Stimulated activated CD8-positive, alpha-beta memory T cell treated with anti-CD3 and anti-CD28 coated beads, Interleukin-4, amount 100 ng/mL, for 24 hours (primary cell): ENCODE results near the gene PKP4.

Source experiments
- DNase-seq: peaks from one replicate; pipeline ENCODE4 v3.0.0-alpha.2; 2020; ENCODE audit warnings: low read depth

Gene PKP4

GRCh38 chr2:158598862-158599517 is 142.2 kb downstream of the PKP4 start:
- no peak for DNase-seq

GRCh38 chr2:158599609-158600008 is 142.9 kb downstream of the PKP4 start:
- DNase-seq, result no peak

DNA sequence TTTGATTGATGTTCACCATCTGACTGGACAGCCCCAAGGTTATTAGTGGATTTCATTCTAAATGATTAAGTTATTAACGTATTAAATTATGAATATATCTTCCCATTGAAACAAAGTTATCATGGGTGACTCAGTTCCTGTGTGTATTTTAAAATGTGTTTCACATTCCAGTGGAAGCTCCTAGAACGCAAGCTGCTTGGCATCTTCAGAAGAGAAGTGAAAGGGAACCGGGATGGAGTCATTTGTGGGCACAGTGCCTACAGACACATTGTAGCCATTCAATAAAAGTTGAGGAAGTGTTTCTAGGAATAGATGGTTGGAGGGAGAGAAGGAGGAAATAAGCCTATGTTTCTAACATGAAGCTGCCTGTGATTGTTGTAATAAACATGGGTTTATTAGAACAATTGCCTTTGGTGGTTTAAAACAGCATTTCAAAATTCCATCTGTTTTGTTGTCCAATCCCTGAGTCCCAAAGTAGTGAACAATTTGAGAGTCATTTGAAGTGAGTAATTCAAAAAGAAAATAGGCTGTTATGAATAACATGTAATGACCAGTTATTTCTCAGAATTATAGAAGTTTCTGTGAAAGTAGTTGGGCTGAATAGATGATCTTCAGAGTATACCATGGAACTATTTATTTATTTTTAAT is 143.5 kb downstream of the PKP4 start:
- no peak for DNase-seq

- no peak for DNase-seq
These were observed 145.3 kb downstream of the PKP4 start for GRCh38 chr2:158602027-158602426.

GRCh38 chr2:158603205-158603604 is 146.5 kb downstream of the PKP4 start:
- no peak for DNase-seq

GRCh38 chr2:158603986-158604385 is 147.2 kb downstream of the PKP4 start:
- DNase-seq, result no peak

- no peak for DNase-seq
These were observed 153.3 kb downstream of the PKP4 start for GRCh38 chr2:158610059-158610458.

- no peak for DNase-seq
These were observed 159.8 kb downstream of the PKP4 start for GRCh38 chr2:158616480-158617000.

DNA sequence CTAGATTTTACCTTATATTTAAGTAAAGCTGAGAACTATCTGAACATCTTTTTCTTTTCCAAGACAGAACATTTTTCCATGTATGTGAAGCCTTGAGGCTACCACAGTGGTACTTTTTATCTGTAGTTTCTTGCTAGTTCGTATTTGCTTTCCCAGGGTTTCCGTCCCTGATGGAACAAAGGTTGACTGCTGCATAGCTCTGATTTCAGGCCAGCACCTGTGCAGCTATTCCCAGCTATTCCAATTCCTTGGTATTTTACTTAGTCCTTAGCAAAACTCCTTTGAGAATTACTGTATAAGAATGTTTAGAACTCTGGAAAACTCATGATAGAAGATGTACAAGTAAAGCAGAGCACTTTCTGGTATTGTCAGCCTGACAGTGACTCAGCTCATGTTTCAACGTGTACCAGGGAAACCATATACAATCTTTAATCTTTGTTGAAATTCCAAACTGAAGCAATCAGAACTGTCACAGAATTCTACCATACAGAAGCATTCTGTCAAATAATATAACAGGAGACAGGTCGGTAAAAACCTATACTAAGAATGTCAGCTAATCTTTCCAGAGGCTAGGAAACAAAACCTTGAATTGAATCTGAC is 162.2 kb downstream of the PKP4 start:
- no peak for DNase-seq

GRCh38 chr2:158619496-158619895 is 162.7 kb downstream of the PKP4 start:
- DNase-seq, result no peak

- DNase-seq, result no peak
These were observed 163.9 kb downstream of the PKP4 start for GRCh38 chr2:158620656-158621055.

DNA sequence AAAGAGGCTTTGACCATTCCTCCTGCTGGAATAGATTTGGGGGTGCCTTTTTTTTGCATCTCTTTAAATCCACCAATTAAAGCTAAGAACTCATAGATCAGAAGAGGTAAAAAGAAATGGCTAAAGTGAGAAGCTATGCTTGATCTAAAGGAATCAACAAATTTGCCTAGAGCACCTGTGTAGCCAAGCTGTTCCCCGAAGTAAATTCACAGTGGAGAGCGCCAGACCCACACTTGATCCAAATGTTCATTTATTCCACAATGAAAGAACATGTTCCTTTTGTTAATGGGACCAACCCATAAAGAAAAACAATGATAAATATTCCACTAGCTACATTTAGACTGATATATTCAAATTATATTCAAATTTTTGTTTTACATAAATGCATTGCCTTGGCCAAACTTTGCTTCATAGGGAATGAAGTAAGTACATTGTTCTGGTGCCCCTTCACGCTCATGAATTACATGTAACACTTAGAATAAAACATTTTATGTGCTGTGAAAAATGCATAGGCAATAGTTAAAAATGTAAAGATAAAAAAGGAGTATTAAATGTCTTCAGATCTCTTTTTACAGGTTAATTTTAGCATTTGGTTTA is 167.4 kb downstream of the PKP4 start:
- DNase-seq, result no peak

GRCh38 chr2:158624961-158625360 is 168.2 kb downstream of the PKP4 start:
- DNase-seq, result no peak

DNA sequence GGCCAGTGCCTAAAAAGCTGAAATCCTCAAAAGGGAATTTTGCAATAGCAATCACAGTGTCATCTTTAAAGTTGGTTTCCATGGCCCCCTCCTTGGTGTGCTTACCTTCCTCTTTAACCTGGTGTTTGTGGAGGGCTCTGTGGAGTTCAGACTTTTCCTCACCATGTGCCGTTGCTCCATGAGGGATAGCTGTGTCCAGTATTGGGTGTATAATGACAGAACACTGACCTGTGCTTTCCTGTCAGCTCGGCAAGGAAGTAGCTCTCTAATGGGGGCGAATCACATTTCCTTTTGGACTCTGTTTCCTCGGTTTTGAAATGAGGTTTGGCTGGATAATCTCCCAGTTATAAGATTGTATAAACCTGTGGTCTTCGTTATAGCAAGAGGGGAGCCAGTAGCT is 172.4 kb downstream of the PKP4 start:
- no peak for DNase-seq

- DNase-seq, result no peak
These were observed 176.5 kb downstream of the PKP4 start for GRCh38 chr2:158633261-158633660.

- DNase-seq, result no peak
These were observed 177.9 kb downstream of the PKP4 start for GRCh38 chr2:158634627-158635026.

GRCh38 chr2:158635961-158636601 is 179.3 kb downstream of the PKP4 start:
- DNase-seq, result no peak

GRCh38 chr2:158637357-158637756 is 180.6 kb downstream of the PKP4 start:
- no peak for DNase-seq

- DNase-seq, result no peak
These were observed 187.4 kb downstream of the PKP4 start for GRCh38 chr2:158644139-158644538.

DNA sequence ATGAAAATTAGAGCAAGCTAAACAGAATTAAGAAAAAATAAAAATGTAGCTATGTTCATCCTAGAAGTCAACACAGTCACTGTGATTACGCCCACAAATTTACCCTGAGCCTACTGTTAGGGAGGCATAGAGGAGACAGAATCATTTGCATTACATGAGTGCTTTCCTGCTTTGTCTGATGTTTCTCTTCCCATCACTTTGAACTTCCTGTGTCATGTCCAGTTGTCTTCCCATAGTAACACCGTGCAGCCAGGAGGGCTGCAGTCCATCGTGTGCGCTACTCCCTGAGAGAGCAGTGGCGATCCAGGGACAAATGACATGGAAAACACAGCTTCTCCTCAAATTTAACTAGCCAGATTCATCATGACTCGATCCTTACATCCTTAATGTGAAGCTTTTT is 188.5 kb downstream of the PKP4 start:
- DNase-seq, result no peak

DNA sequence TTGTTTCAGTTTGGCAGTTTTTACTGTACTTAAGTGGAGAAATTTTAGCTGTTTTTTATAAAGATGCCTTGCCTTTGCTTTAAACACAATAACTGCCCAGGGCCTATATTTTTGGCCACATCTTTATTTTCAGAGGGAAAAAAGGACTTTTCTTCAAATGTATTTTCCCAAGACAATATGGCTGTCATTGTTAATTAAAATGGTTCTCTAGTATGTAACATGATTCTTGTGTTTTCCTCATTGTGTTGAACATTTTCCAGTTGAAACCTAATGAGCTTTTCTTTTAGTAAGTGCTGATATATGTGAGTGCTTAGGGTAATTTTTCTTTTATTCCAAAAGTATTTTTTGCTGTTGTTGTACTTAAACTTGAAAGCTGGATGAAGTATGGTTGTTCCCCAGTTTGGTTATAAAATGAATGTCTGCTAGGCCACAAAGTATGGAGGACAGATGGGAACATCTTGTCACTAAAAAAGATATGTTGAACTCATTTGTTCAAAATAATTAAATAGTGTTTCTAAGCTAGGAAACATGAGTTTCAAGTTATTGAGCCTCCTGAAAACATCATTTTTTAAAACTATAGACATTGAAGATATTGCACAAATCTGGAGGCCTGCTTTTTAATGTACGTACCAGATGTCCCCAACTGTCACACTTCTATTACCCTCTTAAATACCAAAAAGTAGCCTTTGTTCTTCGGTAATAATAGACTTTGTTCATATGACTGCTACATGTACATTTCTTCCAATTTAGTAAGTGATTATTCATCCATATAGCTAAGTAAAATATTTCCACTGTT is 190.9 kb downstream of the PKP4 start:
- DNase-seq, result no peak

DNA sequence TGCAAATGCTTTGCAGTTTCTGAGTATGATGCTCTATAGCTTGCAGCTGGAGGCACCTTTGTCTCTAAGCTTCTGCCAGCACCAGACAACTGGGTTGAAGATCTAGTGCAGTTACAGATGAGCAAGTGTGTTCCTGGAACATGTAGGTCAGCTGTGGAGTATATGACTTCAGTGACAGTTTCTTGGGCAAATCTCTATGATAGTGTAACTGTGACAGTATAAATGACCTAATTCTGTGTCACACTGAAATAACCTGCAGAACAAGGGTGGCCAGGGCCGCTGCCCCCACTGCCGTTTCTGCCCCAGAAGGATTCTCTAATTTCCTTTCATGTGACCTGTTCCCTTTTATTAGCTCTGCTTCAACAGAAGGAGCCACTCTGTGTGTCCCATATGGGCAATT is 193.1 kb downstream of the PKP4 start:
- no peak for DNase-seq
